GM19238 (cell line): ENCODE results near the gene GLYAT.
"Not testable (repeated sequence)": the region's sequence is repeated elsewhere in the genome, so short reads cannot be mapped to it uniquely, and the experiment has no call there.

Experiments
- DNase-seq: peaks from one replicate; pipeline ENCODE4 v3.0.0; 2011; ENCODE audit warnings: low spot score; ENCODE audit not compliant: insufficient read length

GLYAT gene

DNA sequence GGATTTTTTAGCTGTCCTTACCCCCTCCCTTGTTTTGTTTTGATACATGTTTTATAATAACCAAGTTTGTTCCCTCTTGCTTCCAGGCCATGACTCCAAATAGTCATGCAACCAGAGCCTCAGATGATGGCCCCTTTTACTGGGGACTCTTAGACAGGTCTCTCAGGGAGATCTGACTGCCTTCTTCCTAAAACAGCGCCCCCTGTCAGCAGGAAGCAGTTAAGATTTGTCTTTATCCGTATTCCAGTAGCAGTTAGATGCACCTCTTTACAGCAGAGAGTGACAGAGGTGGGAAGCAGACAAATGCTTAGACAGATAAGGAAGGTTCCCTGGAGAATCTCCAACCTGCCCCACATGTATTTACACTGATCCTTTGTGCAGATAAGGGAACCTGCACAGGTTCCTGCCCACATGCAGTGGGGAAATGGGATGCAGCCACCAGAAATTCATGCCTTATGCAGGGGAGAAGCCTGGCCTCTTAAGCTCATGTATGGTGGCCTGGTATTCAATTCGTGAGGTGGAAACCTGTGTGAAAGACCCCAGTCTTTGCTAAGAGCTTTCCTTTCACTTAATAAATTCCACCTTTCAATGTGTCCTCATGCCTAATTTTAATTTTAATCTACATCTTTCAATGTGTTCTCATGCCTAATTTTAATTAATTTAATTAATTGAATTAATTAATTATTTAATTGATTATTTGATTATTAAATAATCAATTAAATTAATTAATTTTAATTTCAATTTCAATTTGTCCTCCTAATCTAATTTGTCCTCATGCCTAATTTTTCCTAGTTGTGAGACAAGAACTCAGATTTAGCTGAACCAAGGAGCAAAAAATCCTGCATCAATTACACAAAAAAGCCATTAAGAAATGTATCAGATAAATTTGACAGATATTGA is 11.5 kb upstream of the GLYAT start:
- DNase-seq, result no peak

DNA sequence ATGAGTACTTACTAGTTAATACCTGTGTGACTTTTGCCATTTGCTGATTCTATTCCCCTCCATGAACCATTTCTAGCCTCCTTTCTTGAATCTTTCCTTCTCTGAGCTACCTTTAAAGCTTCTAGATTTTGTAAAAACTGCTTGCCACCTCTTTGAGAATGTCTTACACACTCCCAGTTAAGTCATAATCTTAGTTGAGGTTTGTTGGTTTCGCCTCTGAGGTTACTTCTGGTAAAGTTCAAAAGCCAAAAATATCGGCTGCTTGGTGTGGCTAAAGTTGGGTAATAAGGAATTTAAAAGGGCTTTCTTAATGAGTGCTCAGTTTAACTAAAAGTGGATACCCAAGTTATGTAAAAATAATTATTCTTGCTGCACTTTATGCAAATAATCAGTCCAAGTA is 10.4 kb upstream of the GLYAT start:
- DNase-seq, result no peak

DNA sequence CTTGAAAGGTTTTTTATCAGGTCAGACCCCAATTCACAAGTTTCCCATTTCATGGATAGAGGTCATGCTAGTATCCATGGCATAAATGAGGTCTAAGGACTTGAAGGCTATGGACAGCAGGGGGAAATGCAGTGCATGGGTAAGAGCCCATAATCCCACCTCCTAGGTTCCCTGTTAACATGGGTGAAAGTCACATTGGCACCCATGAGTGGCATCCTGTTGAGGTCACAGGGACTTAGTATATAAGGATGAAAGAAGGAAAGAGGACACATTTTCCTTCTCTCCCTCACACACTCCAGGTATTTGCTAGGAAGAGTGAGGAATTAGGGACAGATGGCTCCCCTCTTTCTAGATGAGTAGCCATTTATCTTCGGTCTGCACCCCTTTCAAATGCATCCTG is 9.4 kb upstream of the GLYAT start:
- no peak for DNase-seq

DNA sequence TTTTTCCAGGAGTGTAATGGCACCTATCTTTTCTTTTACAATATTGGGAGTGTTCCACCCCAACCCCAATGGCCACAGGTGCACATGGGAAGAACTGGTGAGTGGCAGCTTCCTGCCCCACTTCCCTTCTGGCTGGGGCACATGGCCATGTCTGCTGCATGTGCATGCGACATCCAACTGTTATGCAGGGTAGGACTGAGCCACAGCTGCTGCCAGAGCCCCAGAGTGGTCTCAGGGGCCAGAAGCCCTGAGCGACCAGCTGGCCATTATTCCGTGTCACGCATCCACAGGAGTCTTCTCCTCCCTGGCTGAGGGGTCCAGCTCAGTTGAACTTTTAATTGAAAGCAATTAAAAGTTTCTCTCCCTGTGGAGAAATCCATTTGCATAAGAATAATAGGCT is 8.7 kb upstream of the GLYAT start:
- no peak for DNase-seq

DNA sequence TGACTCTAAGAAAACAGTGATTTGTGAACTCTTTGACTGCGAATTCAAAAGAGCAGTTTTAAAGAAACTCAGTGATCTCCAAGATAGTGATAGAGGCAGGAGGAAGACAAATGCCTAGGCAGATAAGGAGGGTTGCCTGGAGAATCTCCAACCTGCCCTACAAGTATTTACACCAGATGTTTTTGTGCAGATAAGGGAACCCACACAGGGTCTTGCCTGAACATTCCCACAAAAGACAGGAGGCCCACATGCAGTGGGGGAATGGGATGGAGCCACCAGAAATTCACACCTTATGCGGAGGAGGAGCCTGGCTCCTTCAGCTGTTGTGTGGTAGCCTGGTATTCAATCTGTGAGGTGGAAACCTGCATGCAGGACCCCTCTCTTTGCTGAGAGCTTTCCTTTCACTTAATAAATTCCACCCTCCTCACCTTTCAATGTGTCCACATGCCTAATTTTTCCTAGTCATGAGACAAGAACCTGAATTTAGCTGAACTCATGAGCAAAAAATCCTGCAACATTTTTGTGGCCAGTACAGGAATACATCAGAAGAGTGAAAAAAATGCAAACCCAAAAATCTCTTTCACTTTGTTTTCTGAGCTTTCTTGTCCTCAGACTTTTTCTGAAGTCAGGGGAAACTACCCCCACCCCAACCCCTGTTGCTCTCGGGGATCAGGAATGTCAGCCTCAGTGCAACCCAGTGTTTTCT is 8.1 kb upstream of the GLYAT start:
- no peak for DNase-seq

DNA sequence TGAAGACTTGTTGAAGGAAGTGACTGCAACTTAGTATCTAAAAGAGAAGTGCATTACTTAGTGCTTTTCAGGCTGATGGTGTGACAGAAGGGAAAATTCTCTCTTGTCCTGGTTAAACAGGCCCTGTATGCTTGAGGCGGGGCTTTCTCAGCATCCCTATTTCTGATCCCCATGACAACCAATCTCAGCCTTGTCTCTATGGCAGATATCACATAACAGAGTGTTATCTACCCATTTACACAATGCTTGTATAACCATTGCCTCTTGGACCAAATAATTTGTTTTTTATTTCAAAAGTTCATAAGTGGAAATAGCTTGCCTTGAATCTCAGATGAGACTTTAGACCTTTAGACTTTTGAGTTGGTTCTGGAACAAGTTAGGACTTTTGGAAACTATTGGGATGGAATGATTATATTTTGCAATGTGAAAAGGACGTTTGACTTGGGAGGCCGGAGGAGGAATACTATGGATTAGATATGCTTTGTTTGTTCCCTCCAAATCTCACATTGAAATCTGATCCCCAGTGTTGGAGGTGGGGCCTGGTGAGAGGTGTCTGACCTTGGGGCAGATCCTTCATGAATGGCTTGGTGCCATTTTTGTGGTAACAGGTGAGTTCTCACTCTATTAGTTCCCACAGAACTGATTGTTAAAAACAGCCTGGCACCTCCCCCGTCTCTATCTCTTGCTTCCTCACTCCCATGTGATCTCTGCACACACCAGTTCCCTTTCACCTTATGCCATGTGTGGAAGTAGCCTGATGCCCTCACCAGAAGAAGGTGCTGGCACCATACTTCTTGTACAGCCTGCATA is 3.1 kb upstream of the GLYAT start:
- DNase-seq, result no peak

DNA sequence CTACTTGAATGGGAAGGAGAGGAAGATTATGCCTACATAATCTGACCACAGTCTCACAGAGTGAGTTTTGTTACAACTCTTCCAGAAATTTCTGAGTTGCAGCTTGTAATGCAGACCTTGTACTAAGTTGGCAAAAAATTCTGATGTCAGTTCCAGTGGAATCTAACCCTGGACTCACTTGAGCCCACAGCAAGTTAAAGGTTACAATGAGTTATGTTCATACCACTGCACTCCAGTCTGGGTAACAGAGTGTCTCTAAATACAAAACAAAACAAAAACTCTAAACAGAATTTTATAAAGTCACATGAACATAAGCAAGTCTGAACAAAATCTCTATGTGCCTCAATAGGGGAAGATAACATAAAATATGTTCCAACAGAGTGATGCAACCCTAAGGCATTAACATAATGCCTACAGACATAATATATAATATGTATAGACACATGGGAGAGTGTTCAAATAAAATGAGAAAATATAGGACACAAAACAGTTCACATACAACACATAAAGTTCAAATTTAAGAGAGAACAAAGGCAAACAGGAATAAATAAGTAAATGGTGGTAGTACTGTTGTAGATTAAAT is 1.1 kb downstream of the GLYAT start:
- no peak for DNase-seq

DNA sequence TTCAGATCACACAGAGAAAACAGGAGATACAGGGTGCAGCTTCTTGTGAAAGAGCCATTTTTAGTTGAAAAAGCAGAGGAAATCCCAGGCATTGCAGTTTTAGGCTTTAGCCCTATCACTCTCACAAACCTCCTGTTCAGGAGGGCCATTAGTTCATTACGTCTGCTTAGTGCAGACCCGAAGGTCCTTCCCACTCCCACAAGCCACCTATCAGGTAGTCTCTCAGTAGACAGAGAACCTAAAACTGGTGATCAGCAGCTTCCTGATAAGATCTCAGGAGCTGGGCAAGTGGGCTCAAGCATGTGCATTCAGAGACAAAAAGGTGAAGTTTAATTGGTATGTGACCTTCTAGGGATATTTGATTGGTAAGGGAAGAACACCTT is 4.3 kb downstream of the GLYAT start:
- DNase-seq, result no peak

DNA sequence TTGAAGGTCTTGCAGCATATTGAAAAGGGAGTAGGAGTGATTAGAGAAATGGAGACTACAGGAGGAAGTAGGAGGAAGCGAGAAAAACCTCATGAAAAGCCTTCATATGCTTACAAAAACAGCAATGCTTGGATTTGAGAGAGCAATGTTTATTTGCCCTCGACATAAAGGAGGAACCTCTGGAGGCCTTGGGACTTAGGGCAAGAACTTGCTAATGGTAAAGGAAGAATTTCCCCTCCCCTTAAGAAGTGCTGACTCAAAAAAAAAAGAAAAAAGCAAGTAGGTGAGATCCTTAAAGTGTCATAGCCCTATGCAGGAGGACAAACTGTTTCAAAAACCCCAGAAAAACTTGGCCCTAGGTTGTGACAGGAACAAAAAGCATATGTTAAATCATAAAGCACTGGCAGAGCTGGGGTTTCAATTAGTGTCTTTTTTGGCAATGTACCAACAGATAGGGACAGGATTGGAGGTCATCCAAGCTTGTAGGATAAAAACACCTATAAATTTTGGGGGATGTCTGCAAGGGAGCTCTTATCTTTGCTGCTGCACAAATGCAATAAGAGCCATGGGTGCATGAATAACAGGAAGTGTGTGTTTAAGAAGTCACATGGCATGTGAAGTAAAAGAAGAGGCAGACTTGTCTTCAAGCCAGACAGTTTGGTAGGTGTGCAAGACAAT is 4.9 kb downstream of the GLYAT start:
- DNase-seq, result no peak

DNA sequence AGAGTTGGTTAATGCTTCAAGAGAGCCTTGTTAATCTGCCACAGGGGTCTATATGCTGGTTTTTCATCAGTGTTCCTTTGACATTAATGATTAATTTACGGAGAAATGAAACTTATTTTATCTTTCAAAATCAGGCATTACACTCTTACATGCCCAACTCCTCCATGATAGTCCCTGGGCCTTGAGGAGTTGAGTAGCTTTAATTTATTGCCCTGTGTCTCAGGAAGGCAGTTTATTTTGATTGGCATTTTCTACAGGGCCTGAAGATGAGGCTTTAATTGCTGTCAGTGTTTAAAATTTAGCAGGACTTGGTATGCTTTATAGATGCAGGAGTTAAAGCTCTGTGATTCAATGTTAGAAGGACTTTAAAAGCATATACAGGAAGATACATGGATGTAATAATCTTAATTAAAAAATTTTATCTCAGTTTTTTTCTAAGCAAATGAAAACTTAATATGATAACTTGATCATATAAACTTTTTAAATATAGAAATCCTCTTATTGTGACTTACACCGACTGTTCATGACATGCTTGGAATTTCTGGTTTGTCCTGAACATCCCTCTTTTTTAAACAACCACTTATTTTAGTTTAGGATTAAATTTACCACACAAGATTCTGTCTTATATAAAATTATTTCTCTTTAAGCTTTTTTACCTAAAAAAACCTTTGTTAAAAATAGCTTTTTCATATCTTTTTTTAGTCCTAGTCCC is 12.2 kb downstream of the GLYAT start:
- no peak for DNase-seq

DNA sequence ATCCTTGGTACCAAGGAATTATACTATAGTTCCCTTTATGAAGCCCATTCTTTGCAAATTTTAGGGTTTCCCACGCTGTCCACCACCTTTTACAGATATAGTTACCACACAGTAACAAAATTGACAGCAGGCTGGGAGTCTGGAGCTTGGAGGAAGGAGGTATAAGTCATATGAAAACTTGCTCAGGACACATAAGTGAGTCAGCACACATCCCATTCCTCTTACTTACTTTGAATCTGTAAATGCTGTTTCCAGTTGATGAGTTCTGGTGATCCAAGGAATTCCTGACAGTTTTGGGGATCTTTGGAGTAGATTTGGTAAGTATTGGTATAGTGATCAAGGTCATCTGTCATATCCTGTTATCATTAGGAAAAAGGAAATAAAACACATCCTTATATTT is 19.2 kb downstream of the GLYAT start:
- no peak for DNase-seq

DNA sequence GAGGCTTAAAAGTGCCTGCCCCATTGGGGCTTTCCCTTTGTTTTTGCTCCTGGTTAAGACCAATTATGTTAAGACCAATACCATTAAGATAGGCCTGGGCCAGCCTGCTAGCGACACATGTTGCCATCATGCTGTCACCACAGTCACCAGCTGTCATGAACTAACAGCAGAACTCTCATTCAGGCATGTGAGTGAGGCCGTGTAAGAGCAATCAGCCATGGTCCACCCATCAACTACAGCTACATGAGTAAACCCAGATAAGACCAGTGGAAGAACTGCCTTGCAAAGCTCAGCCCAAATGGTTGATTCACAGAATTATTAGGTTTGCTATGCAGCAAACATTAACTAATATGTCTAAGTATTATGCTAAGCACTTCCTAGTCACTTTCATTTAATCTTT is 19.9 kb downstream of the GLYAT start:
- DNase-seq, result no peak

DNA sequence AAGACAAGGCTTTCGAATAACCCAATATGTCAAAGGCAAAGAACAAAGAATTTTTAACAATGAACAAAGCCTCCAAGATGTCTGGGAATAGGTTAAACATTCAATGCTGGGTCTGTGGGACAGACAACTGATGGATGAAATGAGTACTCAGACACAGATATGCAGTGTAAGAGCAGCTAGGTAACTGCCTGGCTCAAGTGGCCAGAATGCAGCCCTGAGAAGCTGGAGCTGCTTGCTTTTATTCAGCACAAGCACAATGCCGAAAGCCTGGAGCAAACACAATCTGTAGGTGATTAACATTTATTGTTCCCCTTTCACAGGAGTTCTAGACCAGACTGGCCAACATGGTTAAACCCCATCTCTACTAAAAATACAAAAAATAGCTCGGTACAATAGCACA is 24.0 kb downstream of the GLYAT start:
- DNase-seq, result no peak

DNA sequence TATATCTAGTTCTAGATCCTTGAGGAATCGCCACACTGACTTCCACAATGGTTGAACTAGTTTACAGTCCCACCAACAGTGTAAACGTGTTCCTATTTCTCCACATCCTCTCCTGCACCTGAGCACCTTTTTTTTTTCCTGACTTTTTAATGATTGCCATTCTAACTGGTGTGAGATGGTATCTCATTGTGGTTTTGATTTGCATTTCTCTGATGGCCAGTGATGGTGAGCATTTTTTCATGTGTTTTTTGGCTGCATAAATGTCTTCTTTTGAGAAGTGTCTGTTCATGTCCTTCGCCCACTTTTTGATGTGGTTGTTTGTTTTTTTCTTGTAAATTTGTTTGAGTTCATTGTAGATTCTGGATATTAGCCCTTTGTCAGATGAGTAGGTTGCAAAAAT is 34.9 kb downstream of the GLYAT start:
- not testable (repeated sequence) for DNase-seq

DNA sequence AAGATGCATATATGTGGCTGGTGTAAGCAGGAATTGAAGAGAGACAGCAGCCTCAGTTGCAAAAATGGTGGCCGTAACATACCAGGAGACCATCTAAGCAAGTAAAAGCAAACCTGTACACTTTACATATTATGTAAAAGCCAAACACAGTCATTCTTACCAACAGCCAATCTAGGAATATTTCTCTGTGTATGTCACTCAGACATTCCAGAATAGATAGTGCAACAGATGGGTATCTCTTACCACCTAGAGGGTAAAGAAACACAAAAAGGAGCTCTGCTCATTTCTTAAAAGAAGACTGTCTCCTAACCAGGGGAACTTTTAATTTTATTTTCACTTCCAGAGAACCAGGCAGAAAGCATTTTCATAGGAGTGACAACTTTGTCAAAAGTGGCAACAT is 38.7 kb downstream of the GLYAT start:
- no peak for DNase-seq

DNA sequence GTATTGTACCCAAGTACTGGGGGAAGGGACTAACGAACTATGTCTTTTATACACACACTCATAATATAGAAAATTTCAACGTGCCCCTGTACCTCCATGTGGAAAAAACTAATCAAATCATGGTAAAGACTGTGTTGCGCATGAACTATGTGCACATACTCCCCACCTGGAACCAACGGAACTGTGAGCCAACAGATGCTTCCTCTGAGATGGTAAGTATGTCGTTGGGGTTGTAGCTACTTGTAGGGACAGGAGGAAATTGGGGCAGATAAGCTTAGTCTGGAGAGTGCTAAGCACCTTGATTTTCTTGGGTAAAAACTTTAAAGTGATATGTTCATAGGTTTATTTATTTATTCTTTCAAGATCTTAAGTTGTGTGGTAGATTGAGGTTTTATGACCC is 40.1 kb downstream of the GLYAT start:
- DNase-seq, result no peak

DNA sequence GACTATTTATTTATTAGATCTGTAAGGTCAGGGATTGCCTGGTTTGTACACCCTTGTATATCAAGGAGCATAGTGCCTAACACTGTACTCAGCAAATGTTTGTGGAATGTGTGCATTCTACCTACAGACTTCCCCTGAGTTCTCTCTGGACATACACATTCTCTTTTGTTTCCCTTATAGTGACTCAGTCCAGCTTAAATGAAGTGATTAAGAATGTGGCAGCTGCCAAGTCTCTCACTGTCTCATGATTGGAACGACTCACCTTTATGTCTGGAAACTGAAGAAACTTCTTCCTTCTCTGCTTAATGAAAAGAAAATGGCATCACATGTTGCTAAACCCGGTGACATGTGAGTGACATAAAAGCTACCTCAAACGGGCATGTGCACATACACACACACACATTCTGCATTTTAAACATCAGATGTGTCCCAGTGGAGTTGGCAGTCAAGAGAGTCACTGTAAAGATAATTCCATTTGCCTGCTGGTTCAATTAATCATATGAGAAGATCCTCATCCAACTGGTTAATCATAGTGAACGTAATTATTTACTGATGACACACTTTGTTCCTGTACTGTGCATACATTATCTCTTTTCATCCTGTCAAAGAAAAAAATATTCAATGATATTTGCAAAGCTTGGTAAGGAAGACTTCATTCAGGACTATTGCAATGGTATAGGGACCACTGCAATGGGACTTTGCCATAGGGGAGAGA is 42.8 kb downstream of the GLYAT start:
- no peak for DNase-seq

DNA sequence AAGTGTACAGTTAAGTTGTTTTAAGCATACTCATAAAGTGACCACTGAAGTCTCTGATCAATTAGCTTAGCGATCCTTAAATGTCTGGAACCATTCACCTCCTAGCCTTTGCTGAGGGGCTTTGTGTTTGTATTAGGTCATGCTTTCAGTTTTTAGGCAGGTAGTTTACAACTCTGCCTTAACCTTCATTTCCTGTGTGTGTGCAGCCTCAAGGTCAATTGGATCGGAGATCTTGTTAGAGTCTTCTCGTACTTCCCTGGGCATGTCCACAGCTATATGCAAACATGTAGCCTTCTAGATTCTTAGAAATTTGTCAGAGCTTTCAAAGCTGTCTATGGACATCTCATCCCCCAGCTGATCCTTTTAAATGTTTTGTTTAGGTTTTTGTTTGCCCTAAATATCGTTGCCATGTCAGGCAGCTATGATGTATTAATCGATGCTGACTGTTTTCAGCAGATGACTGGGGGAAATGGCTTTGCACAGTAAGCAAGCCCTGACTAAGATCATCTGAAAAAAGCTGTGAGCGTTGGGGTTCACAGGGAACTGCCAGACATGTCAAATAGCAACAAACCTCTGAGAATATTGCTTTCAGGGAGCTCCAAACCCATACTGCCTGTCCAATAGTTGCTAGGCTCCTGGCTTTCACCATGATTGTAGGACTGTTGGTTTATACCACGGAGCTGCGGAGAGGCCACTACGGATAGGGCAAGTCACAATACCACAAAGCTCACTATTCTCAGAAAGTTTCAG is 45.6 kb downstream of the GLYAT start:
- no peak for DNase-seq

DNA sequence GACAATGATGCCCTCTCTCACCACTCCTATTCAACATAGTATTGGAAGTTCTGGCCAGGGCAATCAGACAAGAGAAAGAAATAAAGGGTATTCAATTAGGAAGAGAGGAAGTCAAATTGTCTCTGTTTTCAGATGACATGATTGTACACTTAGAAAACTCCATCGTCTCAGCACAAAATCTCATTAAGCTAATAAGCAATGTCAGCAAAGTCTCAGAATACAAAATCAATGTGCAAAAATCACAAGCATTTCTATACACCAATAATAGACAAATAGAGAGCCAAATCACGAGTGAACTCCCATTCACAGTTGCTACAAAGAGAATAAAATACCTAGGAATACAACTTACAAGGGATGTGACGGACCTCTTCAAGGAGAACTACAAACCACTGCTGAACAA is 49.1 kb downstream of the GLYAT start:
- not testable (repeated sequence) for DNase-seq
